Mucosa of stomach (tissue), 1 donor: ENCODE data around the gene NOC4L.

Experiments used
- H3K27me3 ChIP-seq: one replicate; pipeline ENCODE4 v1.7.0; 2013; ENCODE audit warnings: mild to moderate bottlenecking, low read length; ENCODE audit not compliant: control insufficient read depth, insufficient read depth
- H3K36me3 ChIP-seq: one replicate; pipeline ENCODE4 v1.7.0; 2013; ENCODE audit warnings: low read length; ENCODE audit not compliant: control insufficient read depth, insufficient read depth
- H3K4me1 ChIP-seq: one replicate; pipeline ENCODE4 v1.7.0; 2013; ENCODE audit warnings: mild to moderate bottlenecking, low read length; ENCODE audit not compliant: control insufficient read depth, insufficient read depth
- H3K4me3 ChIP-seq: one replicate; pipeline ENCODE4 v1.7.0; 2013; ENCODE audit warnings: low read length
- H3K9ac ChIP-seq: one replicate; pipeline ENCODE4 v1.7.0; 2013; ENCODE audit warnings: mild to moderate bottlenecking, low read length, moderate library complexity
- H3K9me3 ChIP-seq: one replicate; pipeline ENCODE4 v1.7.0; 2013; ENCODE audit warnings: mild to moderate bottlenecking, low read length, moderate library complexity; ENCODE audit not compliant: control insufficient read depth
- donor health status: Pancreatic carcinoma.

Gene NOC4L

GRCh38 chr12:132171968-132172521, 27.8 kb downstream of the NOC4L start:
- H3K4me3 ChIP-seq, result no peak overlapping the region
- H3K4me1 ChIP-seq, result peaks cover 24% of the 10 kb centered on the region
- H3K9ac ChIP-seq, result no peak overlapping the region
- no peaks in the 10 kb centered on the region for H3K36me3 ChIP-seq
- peaks cover 55% of the 10 kb centered on the region for H3K27me3 ChIP-seq
- no peaks in the 10 kb centered on the region for H3K9me3 ChIP-seq

- H3K9ac ChIP-seq, result no peak overlapping the region
- no peaks in the 10 kb centered on the region for H3K9me3 ChIP-seq
- peaks cover 24% of the 10 kb centered on the region for H3K4me1 ChIP-seq
- H3K4me3 ChIP-seq, result no peak overlapping the region
- no peaks in the 10 kb centered on the region for H3K36me3 ChIP-seq
- peaks cover 58% of the 10 kb centered on the region for H3K27me3 ChIP-seq
Observed at GRCh38 chr12:132172619-132173018, 28.4 kb downstream of the NOC4L start.

- peaks cover 24% of the 10 kb centered on the region for H3K4me1 ChIP-seq
- H3K4me3 ChIP-seq, result no peak overlapping the region
- H3K9ac ChIP-seq, result no peak overlapping the region
- no peaks in the 10 kb centered on the region for H3K36me3 ChIP-seq
- peaks cover 58% of the 10 kb centered on the region for H3K27me3 ChIP-seq
- H3K9me3 ChIP-seq, result no peaks in the 10 kb centered on the region
Observed at GRCh38 chr12:132173135-132174014, 29.1 kb downstream of the NOC4L start.

- Histone ChIP-seq H3K27me3 (peaks cover 57% of the 10 kb centered on the region), H3K9ac (no peak overlapping the region), H3K4me3 (no peak overlapping the region), H3K9me3 (no peaks in the 10 kb centered on the region), H3K4me1 (peaks cover 24% of the 10 kb centered on the region), H3K36me3 (no peaks in the 10 kb centered on the region)
Observed at GRCh38 chr12:132174015-132174838, 30.0 kb downstream of the NOC4L start.

- H3K9me3 ChIP-seq, result no peaks in the 10 kb centered on the region
- no peaks in the 10 kb centered on the region for H3K36me3 ChIP-seq
- no peak overlapping the region for H3K4me3 ChIP-seq
- H3K4me1 ChIP-seq, result peaks cover 24% of the 10 kb centered on the region
- H3K27me3 ChIP-seq, result peaks cover 61% of the 10 kb centered on the region
- H3K9ac ChIP-seq, result no peak overlapping the region
Observed at GRCh38 chr12:132174839-132175490, 30.7 kb downstream of the NOC4L start.

GRCh38 chr12:132175496-132176384, 31.5 kb downstream of the NOC4L start:
- Histone ChIP-seq H3K4me3 (no peak overlapping the region), H3K27me3 (peaks cover 59% of the 10 kb centered on the region), H3K9me3 (no peaks in the 10 kb centered on the region), H3K36me3 (no peaks in the 10 kb centered on the region), H3K4me1 (peaks cover 20% of the 10 kb centered on the region), H3K9ac (no peak overlapping the region)

- Histone ChIP-seq H3K9me3 (no peaks in the 10 kb centered on the region), H3K4me1 (peaks cover 20% of the 10 kb centered on the region), H3K4me3 (no peak overlapping the region), H3K9ac (no peak overlapping the region), H3K27me3 (peaks cover 57% of the 10 kb centered on the region), H3K36me3 (no peaks in the 10 kb centered on the region)
Observed at GRCh38 chr12:132176385-132176919, 32.2 kb downstream of the NOC4L start.

- no peaks in the 10 kb centered on the region for H3K36me3 ChIP-seq
- H3K4me3 ChIP-seq, result no peak overlapping the region
- peaks cover 51% of the 10 kb centered on the region for H3K27me3 ChIP-seq
- H3K9ac ChIP-seq, result no peak overlapping the region
- H3K4me1 ChIP-seq, result peaks cover 20% of the 10 kb centered on the region
- H3K9me3 ChIP-seq, result no peaks in the 10 kb centered on the region
Observed at GRCh38 chr12:132176920-132177551, 32.8 kb downstream of the NOC4L start.

- Histone ChIP-seq H3K36me3 (no peaks in the 10 kb centered on the region), H3K27me3 (peaks cover 40% of the 10 kb centered on the region), H3K9me3 (no peaks in the 10 kb centered on the region), H3K9ac (no peak overlapping the region), H3K4me3 (no peak overlapping the region), H3K4me1 (peaks cover 20% of the 10 kb centered on the region)
Observed at GRCh38 chr12:132178316-132178715, 34.1 kb downstream of the NOC4L start.

GRCh38 chr12:132178801-132179401, 34.6 kb downstream of the NOC4L start:
- no peaks in the 10 kb centered on the region for H3K36me3 ChIP-seq
- H3K9me3 ChIP-seq, result no peaks in the 10 kb centered on the region
- H3K9ac ChIP-seq, result no peak overlapping the region
- peaks cover 35% of the 10 kb centered on the region for H3K27me3 ChIP-seq
- no peak overlapping the region for H3K4me3 ChIP-seq
- peaks cover 20% of the 10 kb centered on the region for H3K4me1 ChIP-seq
